Caco-2 (cell line): ENCODE data around the gene SEC24C. TPM values are rescaled to one million over a fixed set of nuclear protein-coding genes. Genes with fewer than 3 reads are reported as not detected.

Source experiments
- BruUV-seq: library from RNA; stranded (reverse); fragments of 400-500 nt; replicated peaks from 2 replicates; lab custom pipeline; 2021; lab: Mats Ljungman, UMichigan
- CTCF ChIA-PET: fragments of 300-600 bp; sonication (Branson Sonifier 250); formaldehyde crosslinking; loops from one replicate; lab custom pipeline; 2022; ENCODE audit warnings: antibody characterized with exemption; lab: Charles Lee
- POLR2A ChIA-PET: fragments of 300-600 bp; sonication (Branson Sonifier 250); formaldehyde crosslinking; loops from one replicate; lab custom pipeline; 2022; ENCODE audit warnings: antibody characterized with exemption; lab: Charles Lee
- DNase-seq, 2 experiments: peaks; one replicate each; pipeline versions ENCODE4 v3.0.0 to v3.0.0-alpha.2; 2020 to 2022
- H3K27me3 ChIP-seq: replicated peaks from 2 replicates; pipeline ENCODE4 v1.6.0; 2011; ENCODE audit warnings: low read length; ENCODE audit not compliant: control insufficient read depth, insufficient read depth
- H3K36me3 ChIP-seq: 2 replicates; pipeline ENCODE4 v1.5.1; 2011; ENCODE audit warnings: low read length; ENCODE audit not compliant: control insufficient read depth, insufficient read depth
- H3K4me1 ChIP-seq: fragments of 250-450 bp; sonication (Bioruptor Pico); 2 replicates; pipeline ENCODE4 v1.5.1; 2020; ENCODE audit warnings: mild to moderate bottlenecking
- H3K4me3 ChIP-seq: 2 replicates; pipeline ENCODE4 v1.5.1; 2011; ENCODE audit warnings: low read depth, mild to moderate bottlenecking, control low read depth, low read length
- H3K9me3 ChIP-seq: fragments of 250-450 bp; sonication (Bioruptor Pico); 2 replicates; pipeline ENCODE4 v1.5.1; 2020; ENCODE audit warnings: mild to moderate bottlenecking, moderate library complexity
- H3K27ac Mint-ChIP-seq: one replicate; pipeline ENCODE4 v1.8.0; 2022; ENCODE audit warnings: mixed read lengths; ENCODE audit not compliant: unreplicated experiment
- H3K27me3 Mint-ChIP-seq: one replicate; pipeline ENCODE4 v1.8.0; 2022; ENCODE audit warnings: mixed read lengths; ENCODE audit not compliant: insufficient read depth, unreplicated experiment
- H3K36me3 Mint-ChIP-seq: one replicate; pipeline ENCODE4 v1.8.0; 2022; ENCODE audit warnings: mild to moderate bottlenecking, mixed read lengths; ENCODE audit not compliant: insufficient read depth, unreplicated experiment
- H3K4me1 Mint-ChIP-seq: one replicate; pipeline ENCODE4 v1.8.0; 2022; ENCODE audit warnings: low read depth, mixed read lengths; ENCODE audit not compliant: unreplicated experiment
- H3K4me3 Mint-ChIP-seq: one replicate; pipeline ENCODE4 v1.8.0; 2022; ENCODE audit warnings: mild to moderate bottlenecking, moderate library complexity, mixed read lengths; ENCODE audit not compliant: unreplicated experiment
- H3K9me3 Mint-ChIP-seq: one replicate; pipeline ENCODE4 v1.8.0; 2022; ENCODE audit warnings: mixed read lengths; ENCODE audit not compliant: unreplicated experiment
- intact Hi-C: fragments of 100-400 bp; cut with micrococcal nuclease; formaldehyde crosslinking; loops from one replicate; pipeline ENCODE4 v1.10.0; 2022; ENCODE audit not compliant: unreplicated experiment
- total RNA-seq: library from RNA; stranded (reverse); gene quantifications from 2 replicates; pipeline ENCODE4 v1.2.3, GENCODE V29; 2022
- TF ChIP-seq, protein P1 (sequence below), 2 experiments: fragments of 200-600 bp in 1 of 2; IDR thresholded peaks; 1 replicate in 1 of 2; 2 replicates in 1 of 2; pipeline versions ENCODE4 v1.5.1 to v1.8.0; 2011 to 2022; ENCODE audit warnings: antibody characterized with exemption in 1 of 2, control low read depth in 1 of 2, inconsistent platforms in 1 of 2, low read depth in 1 of 2, low read length in 1 of 2, mild to moderate bottlenecking in 1 of 2, moderate library complexity in 1 of 2; ENCODE audit not compliant: insufficient read depth in 1 of 2, severe bottlenecking in 1 of 2, unreplicated experiment in 1 of 2

SEC24C gene
- total RNA-seq, 1 experiment from 2014 or later = 91.2 TPM

DNA sequence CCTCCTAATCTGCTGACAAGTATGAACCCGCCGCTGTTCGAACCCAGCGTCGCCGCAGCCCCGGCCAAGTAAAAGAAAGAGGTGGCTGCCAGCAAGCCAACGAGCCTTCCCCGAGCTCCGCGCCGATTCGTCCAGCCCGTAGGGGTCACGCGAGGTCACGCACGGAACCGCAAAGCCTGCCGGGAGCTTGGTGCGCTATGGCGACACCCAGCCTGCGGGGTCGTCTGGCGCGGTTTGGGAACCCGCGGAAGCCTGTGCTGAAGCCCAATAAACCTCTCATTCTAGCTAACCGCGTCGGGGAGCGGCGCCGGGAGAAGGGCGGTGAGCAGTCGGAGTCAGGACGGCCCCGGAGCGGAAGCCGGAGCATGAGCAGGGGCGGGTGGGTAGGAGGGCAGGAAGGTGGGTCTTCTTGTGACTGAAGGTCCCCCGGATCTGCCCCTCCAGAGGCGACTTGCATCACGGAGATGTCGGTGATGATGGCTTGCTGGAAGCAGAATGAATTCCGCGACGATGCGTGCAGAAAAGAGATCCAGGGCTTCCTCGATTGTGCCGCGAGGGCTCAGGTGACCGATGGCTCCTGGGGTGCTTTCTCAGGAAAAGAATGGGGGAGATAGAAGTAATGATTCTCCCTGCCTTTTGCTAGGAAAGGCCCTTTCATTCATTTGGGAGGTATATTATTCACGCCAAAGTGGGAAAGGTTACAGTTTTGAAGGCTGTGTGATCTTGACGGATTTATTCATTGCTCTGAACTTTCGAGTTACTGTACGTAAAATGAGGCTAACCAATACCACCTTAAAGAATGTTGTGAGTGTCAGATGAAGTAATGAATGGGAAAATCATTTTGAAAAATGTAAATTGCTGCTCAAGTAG, 37.9 kb downstream of the SEC24C start, which contains the start of gene CHCHD1:
TSS of gene CHCHD1 (plus strand) at position 170 of the 870 bp plus-strand sequence. CDS start at position 198, 28 bp downstream.
- CTCF ChIA-PET = interaction anchor here (0.9 to 3.4 kb wide), 2 partner anchors 10 to 97 kb away, joined by 4 to 9 read pairs; a partner anchor contains a TSS
- H3K9me3 Mint-ChIP-seq = no peaks in the 10 kb centered on the region
- peak within 1 kb of the TSS; percentile 86 for H3K4me3 Mint-ChIP-seq
- H3K36me3 Mint-ChIP-seq = peaks cover 46% of the 10 kb centered on the region
- peak within 1 kb of the TSS; percentile 72 for H3K4me3 ChIP-seq
- TF ChIP-seq, protein P1, sequence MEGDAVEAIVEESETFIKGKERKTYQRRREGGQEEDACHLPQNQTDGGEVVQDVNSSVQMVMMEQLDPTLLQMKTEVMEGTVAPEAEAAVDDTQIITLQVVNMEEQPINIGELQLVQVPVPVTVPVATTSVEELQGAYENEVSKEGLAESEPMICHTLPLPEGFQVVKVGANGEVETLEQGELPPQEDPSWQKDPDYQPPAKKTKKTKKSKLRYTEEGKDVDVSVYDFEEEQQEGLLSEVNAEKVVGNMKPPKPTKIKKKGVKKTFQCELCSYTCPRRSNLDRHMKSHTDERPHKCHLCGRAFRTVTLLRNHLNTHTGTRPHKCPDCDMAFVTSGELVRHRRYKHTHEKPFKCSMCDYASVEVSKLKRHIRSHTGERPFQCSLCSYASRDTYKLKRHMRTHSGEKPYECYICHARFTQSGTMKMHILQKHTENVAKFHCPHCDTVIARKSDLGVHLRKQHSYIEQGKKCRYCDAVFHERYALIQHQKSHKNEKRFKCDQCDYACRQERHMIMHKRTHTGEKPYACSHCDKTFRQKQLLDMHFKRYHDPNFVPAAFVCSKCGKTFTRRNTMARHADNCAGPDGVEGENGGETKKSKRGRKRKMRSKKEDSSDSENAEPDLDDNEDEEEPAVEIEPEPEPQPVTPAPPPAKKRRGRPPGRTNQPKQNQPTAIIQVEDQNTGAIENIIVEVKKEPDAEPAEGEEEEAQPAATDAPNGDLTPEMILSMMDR (IDR thresholded peaks at IDR 0.05; ENCODE audit: insufficient read depth in 1 of 2, low read depth in 1 of 2, low read length in 1 of 2, severe bottlenecking in 1 of 2, unreplicated experiment in 1 of 2) = no peak
- H3K4me1 ChIP-seq = no peaks in the 10 kb centered on the region; the same call in 1 of the 2 replicates
- peaks cover 19% of the 10 kb centered on the region for H3K4me1 Mint-ChIP-seq
- H3K27ac Mint-ChIP-seq = peak within 1 kb of the TSS; percentile 96
- POLR2A ChIA-PET = interaction anchor here (0.5 to 2.2 kb wide), 7 partner anchors 9 to 363 kb away, joined by 3 to 19 read pairs (median 4); partner anchors contain the start of gene SEC24C
- BruUV-seq = TSS peak; percentile 48
- no peaks in the 10 kb centered on the region for H3K9me3 ChIP-seq
- no peaks in the 10 kb centered on the region; the same call in 1 of the 2 replicates for H3K36me3 ChIP-seq
- H3K27me3 Mint-ChIP-seq = no peaks in the 10 kb centered on the region
- intact Hi-C loops = loop anchor here (10.0 kb wide), 1 partner anchor 93 kb away; the partner anchor contains the start of gene CAMK2G
- H3K27me3 ChIP-seq = no peaks in the 10 kb centered on the region
- peak; percentile 91 to 95 for DNase-seq

DNA sequence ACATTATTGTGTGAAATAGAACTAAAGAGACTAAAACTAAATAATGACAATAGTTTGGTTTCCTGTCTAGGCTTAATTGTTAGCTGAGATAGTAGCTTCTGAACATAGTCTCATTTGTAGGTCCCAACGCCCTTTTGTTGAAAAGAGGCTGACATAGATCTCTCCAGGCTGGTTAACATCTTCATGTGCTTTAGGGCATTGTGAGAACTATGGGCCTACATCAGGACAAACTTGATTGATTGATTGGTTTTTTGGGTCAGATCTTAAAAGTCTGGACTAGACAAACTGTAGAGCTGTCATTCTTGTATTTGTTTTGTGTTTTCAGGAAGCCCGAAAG, 38.5 kb downstream of the SEC24C start:
- H3K4me3 Mint-ChIP-seq = peak overlapping the region; percentile 86
- no peaks in the 10 kb centered on the region for H3K9me3 Mint-ChIP-seq
- no peaks in the 10 kb centered on the region for H3K9me3 ChIP-seq
- no peaks in the 10 kb centered on the region; the same call in 1 of the 2 replicates for H3K4me1 ChIP-seq
- intact Hi-C loops = loop anchor here (10.0 kb wide), 1 partner anchor 92 kb away; the partner anchor contains the start of gene CAMK2G
- H3K27me3 Mint-ChIP-seq = no peaks in the 10 kb centered on the region
- H3K27ac Mint-ChIP-seq = peak overlapping the region; percentile 96
- TF ChIP-seq, protein P1 (IDR thresholded peaks at IDR 0.05; ENCODE audit: insufficient read depth in 1 of 2, low read depth in 1 of 2, low read length in 1 of 2, severe bottlenecking in 1 of 2, unreplicated experiment in 1 of 2) = no peak
- ChIA-PET CTCF (interaction anchor here (3.4 kb wide), 1 partner anchor 10 kb away, joined by 9 read pairs; a partner anchor contains a TSS), POLR2A (no interaction called here)
- peaks cover 40% of the 10 kb centered on the region for H3K36me3 Mint-ChIP-seq
- no TSS peak for BruUV-seq
- peak overlapping the region; percentile 72 for H3K4me3 ChIP-seq
- DNase-seq = no peak
- H3K27me3 ChIP-seq = no peaks in the 10 kb centered on the region
- H3K4me1 Mint-ChIP-seq = peaks cover 19% of the 10 kb centered on the region
- no peaks in the 10 kb centered on the region; the same call in 1 of the 2 replicates for H3K36me3 ChIP-seq

DNA sequence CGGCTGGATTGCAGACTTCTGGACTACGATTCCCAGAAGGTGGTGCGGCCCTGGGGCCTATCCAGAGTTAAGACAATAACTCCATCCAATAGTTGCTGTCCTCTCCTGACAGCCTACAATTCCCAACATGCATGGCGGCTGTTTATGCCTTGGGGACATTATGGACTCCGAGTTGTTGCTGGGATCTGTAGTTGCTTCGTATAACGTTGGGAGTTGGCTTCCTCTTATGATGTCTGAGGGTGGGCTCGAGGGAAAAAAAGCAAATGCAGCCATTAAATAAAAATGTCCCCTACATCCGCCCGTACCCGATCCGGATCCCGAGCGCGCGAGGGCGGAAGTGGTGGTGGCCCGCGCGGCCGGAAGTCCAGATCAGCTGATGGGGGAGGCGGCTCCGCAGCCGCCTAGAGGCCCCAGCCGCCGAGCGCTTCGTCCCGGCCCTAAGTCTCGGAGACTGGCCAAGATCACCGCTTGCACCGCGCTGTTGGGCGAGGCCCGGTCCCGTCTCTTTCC, 41.1 kb downstream of the SEC24C start, which contains the start of gene ZSWIM8:
TSS of gene ZSWIM8 (plus strand) at position 396 of the 510 bp plus-strand sequence. CDS start 273 bp downstream, outside the sequence.
- peaks cover 13% of the 10 kb centered on the region for H3K4me1 Mint-ChIP-seq
- intact Hi-C loops = loop anchor here (5.0 to 10.0 kb wide), 2 partner anchors 43 to 90 kb away; partner anchors contain the start of genes CAMK2G and SEC24C
- no peaks in the 10 kb centered on the region; the same call in 1 of the 2 replicates for H3K4me1 ChIP-seq

More for the DNA sequence above, 41.1 kb downstream of the SEC24C start, which contains the start of gene ZSWIM8:
- ChIA-PET POLR2A (interaction anchor here (1.0 kb wide), 1 partner anchor 13 kb away, joined by 3 read pairs; no protein-coding TSS in a partner anchor), CTCF (interaction anchor here (0.6 to 1.4 kb wide), 2 partner anchors 12 to 1537 kb away, joined by 3 to 7 read pairs; a partner anchor contains a TSS)
- H3K36me3 Mint-ChIP-seq = peaks cover 35% of the 10 kb centered on the region
- peak within 1 kb of the TSS; percentile 90 for H3K4me3 ChIP-seq
- TF ChIP-seq, protein P1 (IDR thresholded peaks at IDR 0.05; ENCODE audit: insufficient read depth in 1 of 2, low read depth in 1 of 2, low read length in 1 of 2, severe bottlenecking in 1 of 2, unreplicated experiment in 1 of 2) = no peak
- H3K27ac Mint-ChIP-seq = peak within 1 kb of the TSS; percentile 77
- H3K9me3 Mint-ChIP-seq = no peaks in the 10 kb centered on the region
- BruUV-seq = no TSS peak
- no peaks in the 10 kb centered on the region; the same call in 1 of the 2 replicates for H3K36me3 ChIP-seq
- H3K27me3 ChIP-seq = no peaks in the 10 kb centered on the region
- H3K27me3 Mint-ChIP-seq = no peaks in the 10 kb centered on the region
- no peaks in the 10 kb centered on the region for H3K9me3 ChIP-seq
- peak within 1 kb of the TSS; percentile 82 for H3K4me3 Mint-ChIP-seq
- peak; percentile 87 to 90 for DNase-seq
